ENCODE data around the gene SPDYE5. TPM values are rescaled to one million over a fixed set of nuclear protein-coding genes. Genes with fewer than 3 reads are reported as not detected.

The SPDYE5 gene
- total and polyA plus RNA-seq, 2 donors from 2014 or later: not detected

- Histone ChIP-seq H3K27ac (ENCODE audit: low read depth in 2 of 2, low read length in 2 of 2) (no peak overlapping the region), H3K27me3 (ENCODE audit: control insufficient read depth, insufficient read depth, low read length) (no peaks in the 10 kb centered on the region), H3K36me3 (ENCODE audit: control insufficient read depth in 2 of 3, insufficient read depth in 3 of 3, low read length in 3 of 3) (no peaks in the 10 kb centered on the region), H3K4me3 (ENCODE audit: low read length in 3 of 3) (no peak overlapping the region), H3K9me3 (ENCODE audit: control insufficient read depth in 2 of 3, insufficient read depth in 1 of 3, low read length in 3 of 3) (no peaks in the 10 kb centered on the region), H3K9ac (ENCODE audit: low read length in 3 of 3) (no peak overlapping the region), H3K4me1 (ENCODE audit: control insufficient read depth in 2 of 3, insufficient read depth in 2 of 3, low read depth in 1 of 3, low read length in 3 of 3) (peaks cover 0 to 6% (median 1%) of the 10 kb centered on the region in 3 donors)
- intact Hi-C loops (cut with DNase I): no loop called here
- TF ChIP-seq CTCF (IDR thresholded peaks at IDR 0.05; ENCODE audit: borderline replicate concordance, extremely low read depth, insufficient read depth): no peak
- DNase-seq: peak in 2 of 5 donors; percentile 1 to 6
- FAIRE-seq: no peak
These were observed 39.3 kb downstream of the SPDYE5 start for GRCh38 chr7:75531359-75531821.

- no peak for DNase-seq
- no peaks in the 10 kb centered on the region for H3K27me3 ChIP-seq (ENCODE audit: control insufficient read depth, insufficient read depth, low read length)
- H3K36me3 ChIP-seq (ENCODE audit: control insufficient read depth in 2 of 3, insufficient read depth in 3 of 3, low read length in 3 of 3): peaks cover 0 to 6% (median 3%) of the 10 kb centered on the region in 3 donors
- intact Hi-C loops (cut with DNase I): no loop called here
- H3K9ac ChIP-seq (ENCODE audit: low read length in 3 of 3): no peak overlapping the region
- H3K9me3 ChIP-seq (ENCODE audit: control insufficient read depth in 2 of 3, insufficient read depth in 1 of 3, low read length in 3 of 3): no peaks in the 10 kb centered on the region
- FAIRE-seq: no peak
- no peaks in the 10 kb centered on the region for H3K4me1 ChIP-seq (ENCODE audit: control insufficient read depth in 2 of 3, insufficient read depth in 2 of 3, low read depth in 1 of 3, low read length in 3 of 3)
- no peak overlapping the region for H3K4me3 ChIP-seq (ENCODE audit: low read length in 3 of 3)
- no peak overlapping the region for H3K27ac ChIP-seq (ENCODE audit: low read depth in 2 of 2, low read length in 2 of 2)
- no peak for TF ChIP-seq CTCF (IDR thresholded peaks at IDR 0.05; ENCODE audit: borderline replicate concordance, extremely low read depth, insufficient read depth)
These were observed 40.5 kb downstream of the SPDYE5 start for GRCh38 chr7:75532639-75533038.

GRCh38 chr7:75533926-75534325, 41.8 kb downstream of the SPDYE5 start:
- Histone ChIP-seq H3K4me1 (ENCODE audit: control insufficient read depth in 2 of 3, insufficient read depth in 2 of 3, low read depth in 1 of 3, low read length in 3 of 3) (no peaks in the 10 kb centered on the region), H3K36me3 (ENCODE audit: control insufficient read depth in 2 of 3, insufficient read depth in 3 of 3, low read length in 3 of 3) (peaks cover 0 to 10% (median 6%) of the 10 kb centered on the region in 3 donors), H3K9me3 (ENCODE audit: control insufficient read depth in 2 of 3, insufficient read depth in 1 of 3, low read length in 3 of 3) (no peaks in the 10 kb centered on the region), H3K27ac (ENCODE audit: low read depth in 2 of 2, low read length in 2 of 2) (no peak overlapping the region), H3K27me3 (ENCODE audit: control insufficient read depth, insufficient read depth, low read length) (no peaks in the 10 kb centered on the region), H3K9ac (ENCODE audit: low read length in 3 of 3) (no peak overlapping the region), H3K4me3 (ENCODE audit: low read length in 3 of 3) (no peak overlapping the region)
- TF ChIP-seq CTCF (IDR thresholded peaks at IDR 0.05; ENCODE audit: borderline replicate concordance, extremely low read depth, insufficient read depth): no peak
- intact Hi-C loops (cut with DNase I): no loop called here
- FAIRE-seq (no peak), DNase-seq (no peak)

- Histone ChIP-seq H3K36me3 (ENCODE audit: control insufficient read depth in 2 of 3, insufficient read depth in 3 of 3, low read length in 3 of 3) (peaks cover 0 to 16% (median 11%) of the 10 kb centered on the region in 3 donors), H3K27ac (ENCODE audit: low read depth in 2 of 2, low read length in 2 of 2) (no peak overlapping the region), H3K9me3 (ENCODE audit: control insufficient read depth in 2 of 3, insufficient read depth in 1 of 3, low read length in 3 of 3) (no peaks in the 10 kb centered on the region), H3K4me3 (ENCODE audit: low read length in 3 of 3) (no peak overlapping the region), H3K9ac (ENCODE audit: low read length in 3 of 3) (no peak overlapping the region), H3K4me1 (ENCODE audit: control insufficient read depth in 2 of 3, insufficient read depth in 2 of 3, low read depth in 1 of 3, low read length in 3 of 3) (no peaks in the 10 kb centered on the region), H3K27me3 (ENCODE audit: control insufficient read depth, insufficient read depth, low read length) (no peaks in the 10 kb centered on the region)
- no peak for FAIRE-seq
- no peak for DNase-seq
- TF ChIP-seq CTCF (IDR thresholded peaks at IDR 0.05; ENCODE audit: borderline replicate concordance, extremely low read depth, insufficient read depth): no peak
- intact Hi-C loops (cut with DNase I): no loop called here
These were observed 42.7 kb downstream of the SPDYE5 start for GRCh38 chr7:75534727-75535307.
